Common myeloid progenitor, CD34-positive (primary cell): Measurements from ENCODE around the gene FBL.

Source experiments
- CTCF ChIA-PET: fragments of 350-600 bp; sonication (Branson Sonifier 250); formaldehyde crosslinking; loops from one replicate; lab custom pipeline; 2021; ENCODE audit warnings: antibody characterized with exemption; lab: Charles Lee
- POLR2A ChIA-PET: fragments of 350-600 bp; sonication (Branson Sonifier 250); formaldehyde crosslinking; loops from one replicate; lab custom pipeline; 2021; ENCODE audit warnings: antibody characterized with exemption; lab: Charles Lee
- DNase-seq, 3 donors: peaks; one replicate each; pipeline versions ENCODE4 v3.0.0 to v3.0.0-alpha.2; 2013
- H3K27ac ChIP-seq, 2 experiments: 1 replicate in 1 of 2; 2 replicates in 1 of 2; pipeline ENCODE4 v1.7.0; 2013; ENCODE audit warnings: inconsistent platforms in 2 of 2, low read length in 2 of 2, mild to moderate bottlenecking in 2 of 2, low read depth in 1 of 2, moderate library complexity in 1 of 2; ENCODE audit not compliant: severe bottlenecking in 2 of 2, insufficient read depth in 1 of 2, poor library complexity in 1 of 2
- H3K27me3 ChIP-seq, 5 experiments: replicated peaks in 2 of 5; 1 replicate in 3 of 5; 2 replicates in 2 of 5; pipeline versions ENCODE4 v1.6.1 to v1.7.0; 2013; ENCODE audit warnings: low read length in 4 of 5, mild to moderate bottlenecking in 2 of 5, moderate library complexity in 2 of 5, inconsistent platforms in 1 of 5; ENCODE audit not compliant: insufficient read depth in 5 of 5, control insufficient read depth in 4 of 5
- H3K36me3 ChIP-seq, 4 experiments: 1 replicate in 2 of 4; 2 replicates in 2 of 4; pipeline versions ENCODE4 v1.6.1 to v1.7.0; 2013; ENCODE audit warnings: low read length in 3 of 4, control low read depth in 1 of 4, mild to moderate bottlenecking in 1 of 4; ENCODE audit not compliant: control insufficient read depth in 4 of 4, insufficient read depth in 4 of 4
- H3K4me1 ChIP-seq, 4 experiments: 1 replicate in 3 of 4; 2 replicates in 1 of 4; pipeline versions ENCODE4 v1.6.1 to v1.7.1; 2013; ENCODE audit warnings: low read length in 3 of 4, mild to moderate bottlenecking in 3 of 4, control low read depth in 1 of 4, inconsistent platforms in 1 of 4, moderate library complexity in 1 of 4; ENCODE audit not compliant: control insufficient read depth in 4 of 4, insufficient read depth in 4 of 4; ENCODE audit errors: control extremely low read depth in 1 of 4
- H3K4me3 ChIP-seq, 7 experiments: 1 replicate in 4 of 7; 2 replicates in 3 of 7; pipeline versions ENCODE4 v1.5.1 to v1.7.0; 2013; ENCODE audit warnings: mild to moderate bottlenecking in 7 of 7, low read length in 6 of 7, moderate library complexity in 6 of 7, inconsistent platforms in 2 of 7, low read depth in 2 of 7, control low read depth in 1 of 7; ENCODE audit not compliant: insufficient read depth in 4 of 7, control insufficient read depth in 1 of 7; ENCODE audit errors: extremely low read depth in 1 of 7
- H3K9me3 ChIP-seq, 5 experiments: 1 replicate in 4 of 5; 2 replicates in 1 of 5; pipeline versions ENCODE4 v1.6.1 to v1.7.1; 2013; ENCODE audit warnings: low read length in 4 of 5, mild to moderate bottlenecking in 2 of 5, inconsistent platforms in 1 of 5, low read depth in 1 of 5, moderate library complexity in 1 of 5; ENCODE audit not compliant: control insufficient read depth in 4 of 5, insufficient read depth in 2 of 5; ENCODE audit errors: control extremely low read depth in 1 of 5
- WGBS: methylation state at CpG from one replicate; pipeline ENCODE4 v1.1.5; 2013; ENCODE audit not compliant: insufficient coverage; 5-methylcytosine and 5-hydroxymethylcytosine counted together

The FBL gene

GRCh38 chr19:39831679-39832078 is 14.5 kb downstream of the FBL start:
- POLR2A ChIA-PET, result no interaction called here
- H3K36me3 ChIP-seq, result peaks cover 13 to 73% (median 56%) of the 10 kb centered on the region in 4 experiments

GRCh38 chr19:39830847-39831246 is 15.3 kb downstream of the FBL start:
- Histone ChIP-seq H3K4me3 (no peak overlapping the region), H3K27me3 (no peaks in the 10 kb centered on the region), H3K27ac (peak overlapping the region in 1 of 2 experiments; percentile 41), H3K9me3 (no peaks in the 10 kb centered on the region), H3K36me3 (peaks cover 11 to 73% (median 57%) of the 10 kb centered on the region in 4 experiments), H3K4me1 (peaks cover 8 to 26% (median 18%) of the 10 kb centered on the region in 4 experiments)
- DNase-seq, result no peak
- POLR2A ChIA-PET, result no interaction called here
- CTCF ChIA-PET, result no interaction called here

More at GRCh38 chr19:39831679-39832078, 14.5 kb downstream of the FBL start:
- WGBS, result 94% methylated on average over 11 of the region's 16 CpGs
- Histone ChIP-seq H3K27ac (no peak overlapping the region), H3K4me1 (peaks cover 8 to 26% (median 18%) of the 10 kb centered on the region in 4 experiments), H3K9me3 (no peaks in the 10 kb centered on the region), H3K4me3 (peak overlapping the region in 1 of 7 experiments; percentile 92), H3K27me3 (no peaks in the 10 kb centered on the region)
- no peak for DNase-seq
- CTCF ChIA-PET, result no interaction called here

GRCh38 chr19:39830406-39830805 is 15.8 kb downstream of the FBL start:
- WGBS, result 96% methylated on average over 14 of the region's 18 CpGs
- H3K4me3 ChIP-seq, result no peak overlapping the region
- POLR2A ChIA-PET, result no interaction called here

GRCh38 chr19:39829702-39830275 is 16.4 kb downstream of the FBL start:
- Histone ChIP-seq H3K4me1 (peaks cover 8 to 26% (median 20%) of the 10 kb centered on the region in 4 experiments), H3K36me3 (peaks cover 11 to 71% (median 53%) of the 10 kb centered on the region in 4 experiments), H3K9me3 (no peaks in the 10 kb centered on the region), H3K4me3 (no peak overlapping the region), H3K27me3 (no peaks in the 10 kb centered on the region), H3K27ac (no peak overlapping the region)
- WGBS, result 96% methylated on average over 5 of the region's 10 CpGs
- DNase-seq, result no peak
- CTCF ChIA-PET, result no interaction called here
- POLR2A ChIA-PET, result no interaction called here

More at GRCh38 chr19:39830406-39830805, 15.8 kb downstream of the FBL start:
- DNase-seq, result no peak
- no peaks in the 10 kb centered on the region for H3K9me3 ChIP-seq
- peaks cover 8 to 26% (median 18%) of the 10 kb centered on the region in 4 experiments for H3K4me1 ChIP-seq
- H3K36me3 ChIP-seq, result peaks cover 11 to 73% (median 55%) of the 10 kb centered on the region in 4 experiments
- CTCF ChIA-PET, result no interaction called here
- no peaks in the 10 kb centered on the region for H3K27me3 ChIP-seq
- H3K27ac ChIP-seq, result peak overlapping the region in 1 of 2 experiments; percentile 41

- Histone ChIP-seq H3K27ac (no peak overlapping the region), H3K27me3 (no peaks in the 10 kb centered on the region), H3K4me3 (no peak overlapping the region), H3K9me3 (no peaks in the 10 kb centered on the region), H3K36me3 (peaks cover 11 to 66% (median 47%) of the 10 kb centered on the region in 4 experiments), H3K4me1 (peaks cover 8 to 28% (median 25%) of the 10 kb centered on the region in 4 experiments)
- no peak for DNase-seq
- 100% methylated on average over 4 of the region's 5 CpGs for WGBS
- ChIA-PET POLR2A (no interaction called here), CTCF (interaction anchor here (1.2 to 1.3 kb wide), 2 partner anchors 13 to 15 kb away, joined by 4 to 10 read pairs; no protein-coding TSS in a partner anchor)
Measured at GRCh38 chr19:39828654-39829032, 17.5 kb downstream of the FBL start.

- Histone ChIP-seq H3K4me3 (no peak overlapping the region), H3K9me3 (no peaks in the 10 kb centered on the region), H3K36me3 (peaks cover 11 to 66% (median 47%) of the 10 kb centered on the region in 4 experiments), H3K27ac (no peak overlapping the region), H3K4me1 (peaks cover 8 to 30% (median 26%) of the 10 kb centered on the region in 4 experiments), H3K27me3 (no peaks in the 10 kb centered on the region)
- DNase-seq, result no peak
- WGBS, result 97% methylated on average over 24 of the region's 26 CpGs
- CTCF ChIA-PET, result interaction anchor here (1.2 to 1.3 kb wide), 2 partner anchors 14 to 15 kb away, joined by 4 to 10 read pairs; no protein-coding TSS in a partner anchor
- POLR2A ChIA-PET, result no interaction called here
Measured at GRCh38 chr19:39828015-39828653, 18.0 kb downstream of the FBL start.

GRCh38 chr19:39827216-39827615 is 19.0 kb downstream of the FBL start:
- Histone ChIP-seq H3K4me1 (peaks cover under 1 to 21% (median 18%) of the 10 kb centered on the region in 4 experiments), H3K27ac (no peak overlapping the region), H3K9me3 (no peaks in the 10 kb centered on the region), H3K36me3 (peaks cover 11 to 66% (median 47%) of the 10 kb centered on the region in 4 experiments), H3K27me3 (no peaks in the 10 kb centered on the region), H3K4me3 (no peak overlapping the region)
- DNase-seq, result no peak
- CTCF ChIA-PET, result interaction anchor here (1.2 kb wide), 1 partner anchor 16 kb away, joined by 10 read pairs; no protein-coding TSS in a partner anchor
- POLR2A ChIA-PET, result no interaction called here
- 99% methylated on average over 10 of the region's 13 CpGs for WGBS
